ENCODE results near the gene SOX12. TPM values are rescaled to one million over a fixed set of nuclear protein-coding genes. Genes with fewer than 3 reads are reported as not detected.

SOX12 gene
- polyA plus RNA-seq, 1 of the 3 experiments (the other 2 are of a cell fraction) = 11.3 TPM

GRCh38 chr20:288956-289692 lies 36.2 kb upstream of the SOX12 start:
- H3K4me3 ChIP-seq (ENCODE audit: low read depth in 2 of 2, low read length in 1 of 2) = peak overlapping the region; percentile 79 to 84; a peak in 3 of 4 replicates
- TF ChIP-seq PBX3 (IDR thresholded peaks at IDR 0.05) (no peak), REST (IDR thresholded peaks at IDR 0.05; ENCODE audit: low read depth, low read length) (no peak), SMC3 (IDR thresholded peaks at IDR 0.05; ENCODE audit: low read depth, low read length) (no peak), CTCF (IDR thresholded peaks at IDR 0.05) (no peak), IRF3 (IDR thresholded peaks at IDR 0.05; ENCODE audit: low read depth, low read length) (no peak), POLR2AphosphoS5 (IDR thresholded peaks at IDR 0.05; ENCODE audit: low read depth, low read length) (no peak), USF1 (IDR thresholded peaks at IDR 0.05; ENCODE audit: borderline replicate concordance, low read depth) (peak; percentile 36; the same call in 1 of the 2 replicates), CHD2 (IDR thresholded peaks at IDR 0.05; ENCODE audit: low read length, partially characterized antibody) (no peak), JUND (IDR thresholded peaks at IDR 0.05) (no peak)
- DNase-seq = no peak
- no peaks in the 10 kb centered on the region for H3K36me3 ChIP-seq (replicated peaks in 1 of 2; ENCODE audit: control insufficient read depth in 1 of 2, insufficient read depth in 2 of 2, low read length in 1 of 2)
- no peaks in the 10 kb centered on the region for H4K20me1 ChIP-seq (ENCODE audit: insufficient read depth)
- H3K9me3 ChIP-seq = no peaks in the 10 kb centered on the region
- 84% methylated on average over 3 of the region's 3 CpGs for WGBS (ENCODE audit: low lambda C conversion rate)
- H3K9ac ChIP-seq = no peak overlapping the region
- peaks cover 3 to 10% of the 10 kb centered on the region in 2 experiments; a peak in 3 of 4 replicates for H3K4me1 ChIP-seq (ENCODE audit: control insufficient read depth in 1 of 2, insufficient read depth in 2 of 2, low read depth in 1 of 2, low read length in 1 of 2)
- H2AFZ ChIP-seq (ENCODE audit: low read depth) = no peak overlapping the region
- H3K79me2 ChIP-seq (ENCODE audit: insufficient read depth) = peaks cover 9% of the 10 kb centered on the region; the same call in 1 of the 2 replicates
- ChIA-PET POLR2A (no interaction called here), CTCF (interaction anchor here (1.2 kb wide), 1 partner anchor 10 kb away, joined by 3 read pairs; no protein-coding TSS in a partner anchor)
- peak overlapping the region; percentile 87 for H3K4me2 ChIP-seq
- no peaks in the 10 kb centered on the region for H3K27me3 ChIP-seq (ENCODE audit: insufficient read depth)
- no peaks in the 10 kb centered on the region for H3F3A ChIP-seq (replicated peaks; ENCODE audit: insufficient read depth)
- no peaks in the 10 kb centered on the region for H3K9me2 ChIP-seq
- H3K27ac ChIP-seq (ENCODE audit: low read depth in 2 of 2, low read length in 1 of 2) = no peak overlapping the region

Measured in SK-N-SH (cell line).